ENCODE measurements around the gene NQO2. TPM values are rescaled to one million over a fixed set of nuclear protein-coding genes. Genes with fewer than 3 reads are reported as not detected.
"Not testable (repeated sequence)": the region's sequence is repeated elsewhere in the genome, so short reads cannot be mapped to it uniquely, and the experiment has no call there.

Gene NQO2
- total and polyA plus RNA-seq, 12 donors, result 29.5 to 107 (median 52.4) TPM

GRCh38 chr6:3022765-3023662, 23.3 kb downstream of the NQO2 start:
- Histone ChIP-seq H3K27me3 (no peaks in the 10 kb centered on the region), H3K36me3 (peaks cover 0 to 26% (median 4%) of the 10 kb centered on the region in 9 donors), H3K27ac (peak overlapping the region; percentile 73 to 96 (median 91)), H3K9me3 (no peaks in the 10 kb centered on the region), H3K4me1 (peaks cover 0 to 64% (median 26%) of the 10 kb centered on the region in 9 donors), H3K4me3 (peak overlapping the region; percentile 34 to 67 (median 56))
- ATAC-seq, result peak in 5 of 8 donors; percentile 9 to 43 (median 21)
- peak; percentile 26 to 29 for DNase-seq
- no peak for TF ChIP-seq CTCF (IDR thresholded peaks at IDR 0.05)
- intact Hi-C loops (cut with DNase I), result loop anchor here in 2 of 10 donors (1.0 to 2.0 kb wide), 2 partner anchors 24 to 30 kb away; partner anchors contain the start of gene NQO2 (in 1 of the 2)
- WGBS, 2 donors, result 38 to 64% methylated on average over 26 of the region's 26 CpGs

DNA sequence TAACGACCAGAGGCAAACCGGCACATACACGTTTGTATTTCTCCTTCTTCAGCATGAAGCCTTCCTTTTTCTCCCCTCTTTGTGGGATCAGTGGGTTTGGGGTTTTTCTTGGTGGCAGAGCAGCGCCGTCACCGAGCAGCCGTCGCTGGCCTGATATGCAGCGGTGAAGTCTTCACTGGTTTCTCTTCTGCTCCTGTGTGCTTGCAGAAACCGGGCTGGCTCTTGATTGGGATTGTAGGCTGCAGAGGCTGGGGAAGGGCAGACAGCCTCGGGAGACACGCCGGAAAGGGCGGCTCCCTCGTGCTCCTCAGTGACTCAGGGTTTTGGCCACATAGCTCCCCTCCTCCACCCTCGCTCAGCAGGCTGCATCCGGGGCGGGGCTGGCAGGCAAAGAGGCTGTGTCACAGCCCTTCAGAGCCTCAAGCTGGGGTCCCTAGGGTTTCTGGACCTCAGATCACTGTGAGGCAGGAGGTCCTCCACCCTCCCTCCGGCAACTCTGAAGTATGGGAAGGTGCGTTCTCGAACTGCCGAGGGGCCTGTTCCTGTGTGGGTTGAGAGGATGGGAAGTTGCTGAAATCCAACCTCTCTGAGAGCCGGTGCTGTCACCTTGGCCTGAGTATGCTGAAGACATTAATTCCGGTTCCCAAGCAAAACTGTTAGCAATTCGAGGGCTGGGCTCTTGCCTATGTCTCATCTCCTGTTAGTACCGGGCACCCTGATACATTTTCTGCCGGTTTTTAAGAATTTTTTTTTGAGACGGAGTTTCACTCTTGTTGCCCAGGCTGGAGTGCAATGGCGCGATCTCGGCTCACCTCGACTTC, 24.2 kb downstream of the NQO2 start:
- intact Hi-C loops (cut with DNase I), result loop anchor here in 3 of 10 donors (1.0 to 2.0 kb wide), 4 partner anchors 22 to 29 kb away; partner anchors contain the start of gene NQO2 (in 1 of the 3)

DNA sequence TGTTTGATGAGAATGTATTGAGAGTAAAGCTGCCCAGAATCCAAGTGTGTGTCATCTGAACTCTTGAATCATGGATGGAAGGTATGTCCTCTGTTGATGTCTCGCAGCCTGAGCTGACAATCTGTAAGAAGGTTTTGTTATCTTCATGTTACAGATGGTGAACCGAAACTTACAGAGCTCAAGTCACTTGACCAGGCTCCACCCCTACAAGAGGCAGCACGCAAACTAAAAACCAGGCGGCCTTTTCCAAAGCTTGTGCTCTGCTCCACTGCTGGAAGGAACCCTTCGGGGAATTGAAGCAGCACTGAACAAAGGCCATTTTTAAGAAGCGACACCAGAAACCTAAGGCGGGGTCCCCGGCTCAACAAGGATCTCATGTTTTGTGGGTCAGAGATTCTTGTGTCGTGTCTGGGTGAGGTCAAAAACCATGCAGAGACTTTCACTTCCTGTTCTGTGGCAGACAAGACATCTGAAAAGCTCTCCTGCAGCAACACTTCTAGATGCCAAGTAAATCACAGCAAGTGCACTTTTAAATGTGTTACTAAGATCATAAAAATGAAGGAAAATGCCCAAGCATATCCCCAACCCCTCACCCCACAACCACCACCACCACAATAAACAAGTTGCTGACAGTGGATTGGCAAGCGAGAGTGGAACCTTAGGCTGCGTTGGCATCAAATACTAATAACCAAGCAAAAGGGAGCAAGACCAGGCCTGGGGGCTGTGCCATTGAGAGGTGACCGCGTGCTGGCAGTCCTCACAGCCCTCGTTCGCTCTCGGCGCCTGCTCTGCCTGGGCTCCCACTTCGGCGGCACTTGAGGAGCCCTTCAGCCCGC, 27.3 kb downstream of the NQO2 start:
- Histone ChIP-seq H3K27ac (peak overlapping the region in 5 of 10 donors; percentile 44 to 96 (median 91)), H3K36me3 (no peaks in the 10 kb centered on the region), H3K4me1 (peaks cover 0 to 55% (median 26%) of the 10 kb centered on the region in 9 donors), H3K9me3 (no peaks in the 10 kb centered on the region), H3K27me3 (no peaks in the 10 kb centered on the region), H3K4me3 (no peak overlapping the region)
- DNase-seq, result peak in 1 of 2 donors; percentile 16
- no peak for ATAC-seq
- intact Hi-C loops (cut with DNase I), result no loop called here
- 84 to 85% methylated on average over 20 of the region's 20 CpGs for WGBS, 2 donors
- no peak for TF ChIP-seq CTCF (IDR thresholded peaks at IDR 0.05)

More for the DNA sequence above, 24.2 kb downstream of the NQO2 start:
- H3K4me1 ChIP-seq, result peaks cover 0 to 64% (median 26%) of the 10 kb centered on the region in 9 donors
- H3K9me3 ChIP-seq, result no peaks in the 10 kb centered on the region
- H3K4me3 ChIP-seq, result peak overlapping the region; percentile 34 to 67 (median 56)
- peak; percentile 94 to 95 for DNase-seq
- peaks cover 0 to 20% (median 4%) of the 10 kb centered on the region in 9 donors for H3K36me3 ChIP-seq
- no peak for TF ChIP-seq CTCF (IDR thresholded peaks at IDR 0.05)
- 32 to 48% methylated on average over 32 of the region's 32 CpGs for WGBS, 2 donors
- ATAC-seq, result peak; percentile 96 to 98 (median 97)
- no peaks in the 10 kb centered on the region for H3K27me3 ChIP-seq
- H3K27ac ChIP-seq, result peak overlapping the region; percentile 73 to 96 (median 91)

DNA sequence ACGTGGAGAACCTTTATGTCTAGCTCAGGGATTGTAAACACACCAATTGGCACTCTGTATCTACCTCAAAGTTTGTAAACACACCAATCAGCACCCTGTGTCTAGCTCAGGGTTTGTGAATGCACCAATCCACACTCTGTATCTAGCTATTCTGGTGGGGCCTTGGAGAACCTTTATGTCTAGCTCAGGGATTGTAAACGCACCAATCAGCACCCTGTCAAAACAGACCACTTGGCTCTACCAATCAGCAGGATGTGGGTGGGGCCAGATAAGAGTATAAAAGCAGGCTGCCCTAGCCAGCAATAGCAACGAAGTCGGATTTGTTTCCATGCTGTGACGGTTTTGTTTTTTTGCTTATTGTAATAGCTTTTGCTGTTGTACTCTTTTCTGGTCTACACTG, 28.5 kb downstream of the NQO2 start:
- intact Hi-C loops (cut with DNase I), result not testable (repeated sequence)

More for the DNA sequence above, 28.5 kb downstream of the NQO2 start:
- 60 to 81% methylated on average over 5 of the region's 5 CpGs for WGBS, 2 donors
- not testable (repeated sequence) for H3K9me3 ChIP-seq, ATAC-seq, H3K36me3 ChIP-seq, DNase-seq, H3K27me3 ChIP-seq, H3K4me3 ChIP-seq
- Histone ChIP-seq H3K4me1 (peaks cover 0 to 43% (median 26%) of the 10 kb centered on the region in 9 donors), H3K27ac (peak overlapping the region in 2 of 10 donors; percentile 88 to 93)
